ENCODE data around the gene HNRNPUL1. TPM values are rescaled to one million over a fixed set of nuclear protein-coding genes. Genes with fewer than 3 reads are reported as not detected.
"Not testable (repeated sequence)": the region's sequence is repeated elsewhere in the genome, so short reads cannot be mapped to it uniquely, and the experiment has no call there.

The HNRNPUL1 gene
- total RNA-seq, 1 donor from 2014 or later = 132 TPM

GRCh38 chr19:41332468-41332867 lies 68.3 kb downstream of the HNRNPUL1 start:
- Histone ChIP-seq H3K36me3 (ENCODE audit: control insufficient read depth, insufficient read depth, low read length) (no peaks in the 10 kb centered on the region), H3K4me3 (ENCODE audit: low read depth, low read length) (no peak overlapping the region), H3K27me3 (ENCODE audit: control insufficient read depth, insufficient read depth, low read length) (no peaks in the 10 kb centered on the region)
- TF ChIP-seq CTCF (IDR thresholded peaks at IDR 0.05; ENCODE audit: insufficient read depth, low read length, poor library complexity, severe bottlenecking) = no peak
- DNase-seq (ENCODE audit: low read depth) = no peak

GRCh38 chr19:41334793-41335192 lies 70.6 kb downstream of the HNRNPUL1 start:
- H3K27me3 ChIP-seq (ENCODE audit: control insufficient read depth, insufficient read depth, low read length) = no peaks in the 10 kb centered on the region
- H3K36me3 ChIP-seq (ENCODE audit: control insufficient read depth, insufficient read depth, low read length) = no peaks in the 10 kb centered on the region
- TF ChIP-seq CTCF (IDR thresholded peaks at IDR 0.05; ENCODE audit: insufficient read depth, low read length, poor library complexity, severe bottlenecking) = no peak
- H3K4me3 ChIP-seq (ENCODE audit: low read depth, low read length) = no peak overlapping the region
- no peak for DNase-seq (ENCODE audit: low read depth)

- no peaks in the 10 kb centered on the region for H3K27me3 ChIP-seq (ENCODE audit: control insufficient read depth, insufficient read depth, low read length)
- no peak overlapping the region for H3K4me3 ChIP-seq (ENCODE audit: low read depth, low read length)
- no peak for TF ChIP-seq CTCF (IDR thresholded peaks at IDR 0.05; ENCODE audit: insufficient read depth, low read length, poor library complexity, severe bottlenecking)
- no peak for DNase-seq (ENCODE audit: low read depth)
- H3K36me3 ChIP-seq (ENCODE audit: control insufficient read depth, insufficient read depth, low read length) = no peaks in the 10 kb centered on the region
Measured at GRCh38 chr19:41335467-41335866, 71.3 kb downstream of the HNRNPUL1 start.

GRCh38 chr19:41339936-41340335 lies 75.8 kb downstream of the HNRNPUL1 start:
- no peak for DNase-seq (ENCODE audit: low read depth)
- no peak overlapping the region for H3K4me3 ChIP-seq (ENCODE audit: low read depth, low read length)
- H3K27me3 ChIP-seq (ENCODE audit: control insufficient read depth, insufficient read depth, low read length) = no peaks in the 10 kb centered on the region
- peaks cover 6% of the 10 kb centered on the region for H3K36me3 ChIP-seq (ENCODE audit: control insufficient read depth, insufficient read depth, low read length)
- TF ChIP-seq CTCF (IDR thresholded peaks at IDR 0.05; ENCODE audit: insufficient read depth, low read length, poor library complexity, severe bottlenecking) = no peak

GRCh38 chr19:41341669-41342490 lies 77.7 kb downstream of the HNRNPUL1 start:
- TF ChIP-seq CTCF (IDR thresholded peaks at IDR 0.05; ENCODE audit: insufficient read depth, low read length, poor library complexity, severe bottlenecking) = no peak
- H3K4me3 ChIP-seq (ENCODE audit: low read depth, low read length) = no peak overlapping the region
- H3K36me3 ChIP-seq (ENCODE audit: control insufficient read depth, insufficient read depth, low read length) = peaks cover 6% of the 10 kb centered on the region
- DNase-seq (ENCODE audit: low read depth) = no peak
- H3K27me3 ChIP-seq (ENCODE audit: control insufficient read depth, insufficient read depth, low read length) = no peaks in the 10 kb centered on the region

- no peak for DNase-seq (ENCODE audit: low read depth)
- H3K36me3 ChIP-seq (ENCODE audit: control insufficient read depth, insufficient read depth, low read length) = peaks cover 8% of the 10 kb centered on the region
- H3K4me3 ChIP-seq (ENCODE audit: low read depth, low read length) = no peak overlapping the region
- TF ChIP-seq CTCF (IDR thresholded peaks at IDR 0.05; ENCODE audit: insufficient read depth, low read length, poor library complexity, severe bottlenecking) = no peak
- no peaks in the 10 kb centered on the region for H3K27me3 ChIP-seq (ENCODE audit: control insufficient read depth, insufficient read depth, low read length)
Measured at GRCh38 chr19:41344162-41344561, 80.0 kb downstream of the HNRNPUL1 start.

GRCh38 chr19:41346916-41347315 lies 82.7 kb downstream of the HNRNPUL1 start:
- not testable (repeated sequence) for H3K27me3 ChIP-seq (ENCODE audit: control insufficient read depth, insufficient read depth, low read length); H3K36me3 ChIP-seq (ENCODE audit: control insufficient read depth, insufficient read depth, low read length); DNase-seq (ENCODE audit: low read depth); H3K4me3 ChIP-seq (ENCODE audit: low read depth, low read length)

Measured in kidney epithelial cell (primary cell).